GM06990 (cell line): Measurements from ENCODE around the gene PYDC2.
A peak's percentile ranks its signal among the peaks of the same experiment; 100 is the strongest.

Source experiments
- DNase-seq: peaks from one replicate; pipeline ENCODE4 v3.0.0-alpha.2; 2011; ENCODE audit not compliant: insufficient read length; ENCODE audit errors: extremely low read depth
- H3K27me3 ChIP-seq: replicated peaks from 2 replicates; pipeline ENCODE4 v1.6.0; 2011; ENCODE audit warnings: low read length; ENCODE audit not compliant: control insufficient read depth, insufficient read depth
- H3K36me3 ChIP-seq: 2 replicates; pipeline ENCODE4 v1.5.1; 2011; ENCODE audit warnings: low read length; ENCODE audit not compliant: control insufficient read depth, insufficient read depth
- H3K4me3 ChIP-seq: replicated peaks from 2 replicates; pipeline ENCODE4 v1.5.1; 2011; ENCODE audit warnings: low read depth, mild to moderate bottlenecking, control low read depth, low read length
- CTCF ChIP-seq: IDR thresholded peaks from 2 replicates; pipeline ENCODE4 v1.5.1; 2011; ENCODE audit warnings: low read length, control low read depth, mild to moderate bottlenecking, inconsistent platforms; ENCODE audit not compliant: insufficient read depth, poor library complexity, severe bottlenecking

PYDC2 gene

GRCh38 chr3:191492601-191493000 is 31.6 kb downstream of the PYDC2 start:
- Histone ChIP-seq H3K36me3 (no peaks in the 10 kb centered on the region), H3K4me3 (no peak overlapping the region), H3K27me3 (no peaks in the 10 kb centered on the region)
- no peak for DNase-seq
- TF ChIP-seq CTCF, result no peak

- Histone ChIP-seq H3K27me3 (no peaks in the 10 kb centered on the region), H3K36me3 (no peaks in the 10 kb centered on the region), H3K4me3 (no peak overlapping the region)
- no peak for TF ChIP-seq CTCF
- no peak for DNase-seq
Measured at GRCh38 chr3:191493336-191493735, 32.4 kb downstream of the PYDC2 start.

GRCh38 chr3:191499307-191500080 is 38.5 kb downstream of the PYDC2 start:
- Histone ChIP-seq H3K4me3 (no peak overlapping the region), H3K36me3 (no peaks in the 10 kb centered on the region), H3K27me3 (no peaks in the 10 kb centered on the region)
- peak; percentile 3 for DNase-seq
- TF ChIP-seq CTCF, result no peak

- H3K4me3 ChIP-seq, result no peak overlapping the region
- H3K27me3 ChIP-seq, result no peaks in the 10 kb centered on the region
- TF ChIP-seq CTCF, result no peak
- no peak for DNase-seq
- no peaks in the 10 kb centered on the region for H3K36me3 ChIP-seq
Measured at GRCh38 chr3:191500892-191501291, 39.9 kb downstream of the PYDC2 start.

GRCh38 chr3:191502583-191502982 is 41.6 kb downstream of the PYDC2 start:
- TF ChIP-seq CTCF, result peak; percentile 36
- Histone ChIP-seq H3K27me3 (no peaks in the 10 kb centered on the region), H3K4me3 (no peak overlapping the region), H3K36me3 (no peaks in the 10 kb centered on the region)
- no peak for DNase-seq
